Activated CD4-positive, alpha-beta memory T cell treated with anti-CD3 and anti-CD28 coated beads, Interleukin-2, amount 10 ng/mL, durations not matched to agents 7 days and 5 days (primary cell): ENCODE data around the gene ITGB7. TPM values are rescaled to one million over a fixed set of nuclear protein-coding genes. Genes with fewer than 3 reads are reported as not detected.

ENCODE experiments used
- CTCF ChIA-PET: fragments of 350-600 bp; sonication (Branson Sonifier 250); formaldehyde crosslinking; loops from one replicate; lab custom pipeline; 2021; ENCODE audit warnings: antibody characterized with exemption, inconsistent platforms; lab: Charles Lee
- POLR2A ChIA-PET: fragments of 350-600 bp; sonication (Branson Sonifier 250); formaldehyde crosslinking; loops from one replicate; lab custom pipeline; 2021; ENCODE audit warnings: antibody characterized with exemption; lab: Charles Lee
- DNase-seq: peaks from one replicate; pipeline ENCODE4 v3.0.0-alpha.2; 2020
- H3K27ac Mint-ChIP-seq: one replicate; pipeline ENCODE4 v1.8.0; 2021; ENCODE audit warnings: mild to moderate bottlenecking, mixed read lengths
- H3K27me3 Mint-ChIP-seq: one replicate; pipeline ENCODE4 v1.8.0; 2021; ENCODE audit warnings: mixed read lengths
- H3K36me3 Mint-ChIP-seq: one replicate; pipeline ENCODE4 v1.8.0; 2021; ENCODE audit warnings: low read depth, mixed read lengths
- H3K4me1 Mint-ChIP-seq: one replicate; pipeline ENCODE4 v1.8.0; 2021; ENCODE audit warnings: mixed read lengths
- H3K4me3 Mint-ChIP-seq: one replicate; pipeline ENCODE4 v1.8.0; 2021; ENCODE audit warnings: mild to moderate bottlenecking, mixed read lengths
- H3K9me3 Mint-ChIP-seq: one replicate; pipeline ENCODE4 v1.8.0; 2021; ENCODE audit warnings: mixed read lengths
- total RNA-seq, 2 experiments: library from RNA; stranded (reverse); gene quantifications; one replicate each; pipeline ENCODE4 v1.2.3, GENCODE V29; 2021

Gene ITGB7
- 100 to 1,000 TPM; 780 to 786 TPM for total RNA-seq

DNA sequence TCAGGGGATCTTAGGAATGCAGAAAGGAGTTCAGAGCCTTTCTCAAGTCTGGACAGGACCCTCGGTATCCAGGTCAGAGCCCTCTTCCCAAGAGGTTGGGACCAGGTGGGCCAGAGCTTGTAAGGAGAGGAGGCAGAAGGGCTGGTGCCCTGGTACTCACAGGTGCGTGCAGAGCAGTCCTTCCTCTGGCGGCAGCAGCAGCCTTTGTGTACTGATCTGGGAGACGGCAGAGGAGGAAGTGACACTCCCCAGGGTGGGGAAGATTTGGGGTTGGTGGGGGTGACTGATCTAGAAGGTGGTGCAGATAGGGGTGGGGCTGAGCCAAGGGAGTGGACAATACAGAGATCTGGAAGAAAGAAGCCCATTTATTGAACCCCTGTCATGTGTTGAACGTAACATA lies at the start of gene ITGB7:
Gene ITGB7, minus strand, starts transcription at position 210 of the 400 bp plus-strand sequence. CDS start 6,808 bp downstream, outside the sequence.
- ChIA-PET POLR2A (interaction anchor here (0.9 to 14.6 kb wide), 17 partner anchors 9 to 275 kb away, joined by 3 to 263 read pairs (median 6); partner anchors contain the start of genes AAAS, CSAD, ESPL1 and PFDN5), CTCF (interaction anchor here (0.8 to 15.2 kb wide), 9 partner anchors 9 to 114 kb away, joined by 3 to 211 read pairs (median 3); partner anchors contain the start of genes AAAS and PFDN5)
- peak within 1 kb of the TSS; percentile 89 for H3K27ac Mint-ChIP-seq
- H3K36me3 Mint-ChIP-seq: peaks cover 64% of the 10 kb centered on the region
- peak within 1 kb of the TSS; percentile 78 for H3K4me3 Mint-ChIP-seq
- H3K4me1 Mint-ChIP-seq: peaks cover 78% of the 10 kb centered on the region
- peak; percentile 84 for DNase-seq
- no peaks in the 10 kb centered on the region for H3K9me3 Mint-ChIP-seq
- H3K27me3 Mint-ChIP-seq: no peaks in the 10 kb centered on the region

- H3K27me3 Mint-ChIP-seq: no peaks in the 10 kb centered on the region
- DNase-seq: no peak
- H3K9me3 Mint-ChIP-seq: no peaks in the 10 kb centered on the region
- H3K27ac Mint-ChIP-seq: no peak overlapping the region
- no peak overlapping the region for H3K4me3 Mint-ChIP-seq
- ChIA-PET POLR2A (interaction anchor here (0.8 to 1.4 kb wide), 4 partner anchors 10 to 34 kb away, joined by 3 to 4 read pairs (median 4); partner anchors contain the start of gene ESPL1), CTCF (interaction anchor here (13.1 kb wide), 1 partner anchor 42 kb away, joined by 211 read pairs; the partner anchor contains the start of gene ITGB7)
- peaks cover 25% of the 10 kb centered on the region for H3K36me3 Mint-ChIP-seq
- H3K4me1 Mint-ChIP-seq: peaks cover 52% of the 10 kb centered on the region
These were observed 48.9 kb upstream of the ITGB7 start for GRCh38 chr12:53255996-53256395.

DNA sequence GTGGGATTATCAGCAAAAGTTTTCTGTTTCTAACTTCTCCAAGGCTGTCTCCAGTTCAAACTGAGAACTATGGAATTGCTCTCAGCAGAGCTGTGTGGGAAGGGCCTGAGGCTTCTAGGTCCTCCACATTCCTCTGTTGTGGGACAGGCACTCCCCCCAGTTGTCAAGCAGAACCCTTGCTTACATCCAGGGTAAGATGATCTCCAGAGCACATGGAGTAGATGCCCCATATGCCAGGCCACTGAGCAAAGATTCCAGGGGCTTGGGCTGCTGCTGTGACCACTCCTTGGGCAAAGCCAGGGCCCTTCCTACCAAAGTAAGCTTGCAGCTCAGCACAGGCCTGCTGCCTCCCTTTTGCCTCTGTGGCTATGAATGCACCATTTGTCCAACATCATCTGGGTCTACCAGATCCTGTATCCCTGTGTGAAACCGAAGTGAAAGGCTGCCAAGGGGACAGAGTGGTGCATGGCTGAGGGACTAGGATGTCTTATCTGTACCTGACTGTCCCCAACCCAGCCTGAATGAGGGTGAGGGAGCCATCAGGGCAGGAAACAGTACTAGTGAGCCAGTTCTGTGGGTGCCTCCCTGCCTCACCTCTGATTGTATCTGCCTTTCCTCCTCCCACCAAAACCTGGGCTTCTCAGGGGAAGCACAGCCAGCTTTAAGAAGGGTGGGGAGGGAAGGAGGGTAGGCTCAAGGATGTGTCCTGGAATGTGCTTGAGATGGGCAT lies 47.9 kb upstream of the ITGB7 start:
- no peaks in the 10 kb centered on the region for H3K27me3 Mint-ChIP-seq
- H3K27ac Mint-ChIP-seq: peak overlapping the region; percentile 62
- H3K36me3 Mint-ChIP-seq: peaks cover 25% of the 10 kb centered on the region
- ChIA-PET POLR2A (interaction anchor here (0.9 to 4.0 kb wide), 4 partner anchors 14 to 74 kb away, joined by 3 to 33 read pairs (median 4); partner anchors contain the start of genes CSAD, ESPL1 and ZNF740), CTCF (interaction anchor here (1.4 to 13.1 kb wide), 4 partner anchors 13 to 95 kb away, joined by 5 to 211 read pairs (median 26); partner anchors contain the start of genes CSAD, ESPL1, ITGB7 and ZNF740)
- H3K4me1 Mint-ChIP-seq: peaks cover 56% of the 10 kb centered on the region
- H3K9me3 Mint-ChIP-seq: no peaks in the 10 kb centered on the region
- peak; percentile 30 for DNase-seq
- no peak overlapping the region for H3K4me3 Mint-ChIP-seq

- Mint-ChIP-seq H3K36me3 (peaks cover 25% of the 10 kb centered on the region), H3K27ac (peak overlapping the region; percentile 81), H3K4me1 (peaks cover 49% of the 10 kb centered on the region), H3K4me3 (peak overlapping the region; percentile 97), H3K27me3 (no peaks in the 10 kb centered on the region), H3K9me3 (no peaks in the 10 kb centered on the region)
- ChIA-PET CTCF (interaction anchor here (0.9 to 13.1 kb wide), 5 partner anchors 15 to 71 kb away, joined by 3 to 211 read pairs (median 5); partner anchors contain the start of genes AAAS, ESPL1 and ITGB7), POLR2A (interaction anchor here (0.8 to 4.0 kb wide), 10 partner anchors 11 to 68 kb away, joined by 3 to 33 read pairs (median 5); partner anchors contain the start of gene ESPL1)
- no peak for DNase-seq
These were observed 46.2 kb upstream of the ITGB7 start for GRCh38 chr12:53253298-53253697.

GRCh38 chr12:53252349-53252916 lies 45.4 kb upstream of the ITGB7 start:
- ChIA-PET POLR2A (interaction anchor here (0.9 to 4.0 kb wide), 13 partner anchors 11 to 65 kb away, joined by 3 to 33 read pairs (median 5); partner anchors contain the start of genes ESPL1, ITGB7 and MYG1), CTCF (interaction anchor here (0.8 to 13.1 kb wide), 7 partner anchors 9 to 93 kb away, joined by 3 to 211 read pairs (median 5); partner anchors contain the start of genes ESPL1 and ITGB7)
- no peak for DNase-seq
- Mint-ChIP-seq H3K27ac (peak overlapping the region; percentile 81), H3K27me3 (no peaks in the 10 kb centered on the region), H3K9me3 (no peaks in the 10 kb centered on the region), H3K4me1 (peaks cover 49% of the 10 kb centered on the region), H3K36me3 (peaks cover 25% of the 10 kb centered on the region), H3K4me3 (peak overlapping the region; percentile 97)

DNA sequence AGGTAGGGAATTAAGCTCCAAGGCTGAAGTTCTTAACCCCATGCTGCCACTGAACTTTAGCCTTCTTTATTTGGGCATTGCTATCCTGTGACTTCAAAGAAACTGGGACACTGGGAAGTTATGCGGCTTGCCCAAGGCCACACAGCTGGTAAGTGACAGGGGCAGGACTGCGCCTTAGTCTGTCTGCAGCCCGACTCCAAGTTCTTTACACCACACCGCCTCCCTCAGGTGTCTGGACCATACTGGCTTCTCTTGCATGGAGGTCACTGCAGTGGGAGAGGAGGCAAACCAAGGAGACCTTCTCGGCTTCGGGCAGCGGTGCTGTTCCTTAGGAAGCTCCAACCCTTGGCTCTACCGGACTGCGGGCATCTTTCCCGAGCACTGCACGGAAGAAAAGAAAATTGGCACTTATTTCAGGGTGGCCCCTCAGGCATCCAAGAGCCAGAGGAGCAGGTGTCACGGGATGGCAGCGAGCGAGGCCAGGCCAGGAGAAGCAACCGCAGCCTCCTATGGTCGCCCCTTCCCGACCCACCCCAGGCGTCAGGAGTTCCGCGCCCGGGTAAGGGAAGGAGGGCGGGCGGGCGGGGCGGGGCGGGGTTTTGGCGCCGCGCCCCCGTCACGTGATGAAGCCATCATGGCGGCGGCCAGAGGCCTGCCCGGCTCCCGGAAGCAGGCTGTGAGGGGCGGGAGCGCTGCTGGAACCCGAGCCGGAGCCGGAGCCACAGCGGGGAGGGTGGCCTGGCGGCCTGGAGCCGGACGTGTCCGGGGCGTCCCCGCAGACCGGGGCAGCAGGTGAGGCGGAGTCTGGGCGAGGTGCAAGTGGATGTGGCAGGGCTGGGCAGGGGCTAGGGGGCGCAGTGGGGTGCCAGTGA lies 44.7 kb upstream of the ITGB7 start:
- ChIA-PET POLR2A (interaction anchor here (0.8 to 4.0 kb wide), 18 partner anchors 12 to 128 kb away, joined by 3 to 33 read pairs (median 5); partner anchors contain the start of genes CSAD, ESPL1, ITGB7 and MYG1), CTCF (interaction anchor here (0.7 to 13.1 kb wide), 24 partner anchors 9 to 185 kb away, joined by 3 to 211 read pairs (median 3); partner anchors contain the start of genes AAAS, ESPL1, ITGB7 and SP1)
- H3K4me1 Mint-ChIP-seq: peaks cover 52% of the 10 kb centered on the region
- peak; percentile 79 for DNase-seq
- no peaks in the 10 kb centered on the region for H3K9me3 Mint-ChIP-seq
- H3K27ac Mint-ChIP-seq: peak overlapping the region; percentile 81
- H3K27me3 Mint-ChIP-seq: no peaks in the 10 kb centered on the region
- peak overlapping the region; percentile 97 for H3K4me3 Mint-ChIP-seq
- peaks cover 25% of the 10 kb centered on the region for H3K36me3 Mint-ChIP-seq

- no peak for DNase-seq
- ChIA-PET POLR2A (interaction anchor here (1.1 to 1.6 kb wide), 2 partner anchors 13 to 25 kb away, joined by 3 read pairs; no protein-coding TSS in a partner anchor), CTCF (interaction anchor here (0.8 to 1.6 kb wide), 2 partner anchors 9 to 25 kb away, joined by 3 read pairs; no protein-coding TSS in a partner anchor)
- Mint-ChIP-seq H3K9me3 (no peaks in the 10 kb centered on the region), H3K27ac (no peak overlapping the region), H3K27me3 (peaks cover 24% of the 10 kb centered on the region), H3K4me1 (peaks cover 3% of the 10 kb centered on the region), H3K36me3 (no peaks in the 10 kb centered on the region), H3K4me3 (no peak overlapping the region)
These were observed 38.2 kb upstream of the ITGB7 start for GRCh38 chr12:53245286-53245685.

- H3K27ac Mint-ChIP-seq: no peak overlapping the region
- DNase-seq: no peak
- H3K4me1 Mint-ChIP-seq: peaks cover 3% of the 10 kb centered on the region
- peaks cover 28% of the 10 kb centered on the region for H3K27me3 Mint-ChIP-seq
- no peaks in the 10 kb centered on the region for H3K36me3 Mint-ChIP-seq
- ChIA-PET POLR2A (interaction anchor here (1.1 to 2.1 kb wide), 4 partner anchors 12 to 28 kb away, joined by 3 to 7 read pairs (median 3); partner anchors contain the start of gene ESPL1), CTCF (interaction anchor here (1.0 to 1.6 kb wide), 3 partner anchors 8 to 142 kb away, joined by 3 to 4 read pairs (median 3); partner anchors contain the start of gene ESPL1)
- no peaks in the 10 kb centered on the region for H3K9me3 Mint-ChIP-seq
- H3K4me3 Mint-ChIP-seq: no peak overlapping the region
These were observed 37.3 kb upstream of the ITGB7 start for GRCh38 chr12:53244337-53244736.

GRCh38 chr12:53241623-53242412 lies 34.8 kb upstream of the ITGB7 start:
- H3K4me1 Mint-ChIP-seq: peaks cover 9% of the 10 kb centered on the region
- ChIA-PET CTCF (interaction anchor here (0.6 to 1.7 kb wide), 3 partner anchors 9 to 104 kb away, joined by 3 to 6 read pairs (median 4); partner anchors contain the start of gene AAAS), POLR2A (interaction anchor here (0.9 to 1.7 kb wide), 2 partner anchors 9 to 34 kb away, joined by 3 to 6 read pairs; partner anchors contain the start of gene ITGB7)
- H3K27ac Mint-ChIP-seq: no peak overlapping the region
- H3K27me3 Mint-ChIP-seq: peaks cover 28% of the 10 kb centered on the region
- no peaks in the 10 kb centered on the region for H3K9me3 Mint-ChIP-seq
- no peak overlapping the region for H3K4me3 Mint-ChIP-seq
- H3K36me3 Mint-ChIP-seq: no peaks in the 10 kb centered on the region
- no peak for DNase-seq

GRCh38 chr12:53239643-53240258 lies 32.7 kb upstream of the ITGB7 start:
- no peak overlapping the region for H3K27ac Mint-ChIP-seq
- H3K36me3 Mint-ChIP-seq: no peaks in the 10 kb centered on the region
- no peaks in the 10 kb centered on the region for H3K9me3 Mint-ChIP-seq
- peaks cover 21% of the 10 kb centered on the region for H3K27me3 Mint-ChIP-seq
- ChIA-PET CTCF (interaction anchor here (0.8 to 1.8 kb wide), 3 partner anchors 9 to 28 kb away, joined by 3 to 9 read pairs (median 4); no protein-coding TSS in a partner anchor), POLR2A (interaction anchor here (0.6 to 1.2 kb wide), 4 partner anchors 12 to 28 kb away, joined by 3 to 4 read pairs (median 4); partner anchors contain the start of gene ESPL1)
- DNase-seq: no peak
- H3K4me1 Mint-ChIP-seq: peaks cover 29% of the 10 kb centered on the region
- H3K4me3 Mint-ChIP-seq: no peak overlapping the region
